Panc1 (cell line): ENCODE data around the gene CNNM1. TPM values are rescaled to one million over a fixed set of nuclear protein-coding genes. Genes with fewer than 3 reads are reported as not detected.

Source experiments
- ATAC-seq: fragments of 200-7000 bp; cut with Tn5 transposase; 2 replicates; pipeline ENCODE4 v1.9.1; 2020; ENCODE audit warnings: mild to moderate bottlenecking, moderate library complexity
- BruUV-seq: library from RNA; stranded (reverse); fragments of 400-500 nt; replicated peaks from 2 replicates; lab custom pipeline; 2021; lab: Mats Ljungman, UMichigan
- CTCF ChIA-PET: fragments of 300-600 bp; sonication (Branson Sonifier 250); formaldehyde crosslinking; loops from one replicate; lab custom pipeline; 2022; ENCODE audit warnings: antibody characterized with exemption; lab: Charles Lee
- POLR2A ChIA-PET: fragments of 300-600 bp; sonication (Branson Sonifier 250); formaldehyde crosslinking; loops from one replicate; lab custom pipeline; 2022; ENCODE audit warnings: antibody characterized with exemption; lab: Charles Lee
- DNase-seq: peaks from one replicate; pipeline ENCODE4 v3.0.0-alpha.2; 2010; ENCODE audit warnings: low read depth, low spot score
- H3K27ac ChIP-seq: 2 replicates; pipeline ENCODE4 v1.5.1; 2011; ENCODE audit warnings: mild to moderate bottlenecking, low read length, inconsistent platforms
- H3K27me3 ChIP-seq: fragments of 200-500 bp; sonication (Bioruptor generic); 2 replicates; pipeline ENCODE4 v1.6.0; 2014; ENCODE audit warnings: low read length, inconsistent platforms; ENCODE audit not compliant: control insufficient read depth, insufficient read depth
- H3K36me3 ChIP-seq: fragments of 200-500 bp; sonication (Bioruptor generic); 2 replicates; pipeline ENCODE4 v1.5.1; 2014; ENCODE audit warnings: inconsistent platforms, mild to moderate bottlenecking, low read length, moderate library complexity; ENCODE audit not compliant: control insufficient read depth, insufficient read depth
- H3K4me1 ChIP-seq: 2 replicates; pipeline ENCODE4 v1.5.1; 2011; ENCODE audit warnings: inconsistent platforms, mild to moderate bottlenecking, low read length, moderate library complexity; ENCODE audit not compliant: control insufficient read depth, insufficient read depth
- H3K4me3 ChIP-seq, 2 experiments: 2 replicates each; pipeline ENCODE4 v1.5.1; 2011 to 2012; ENCODE audit warnings: low read depth in 2 of 2, low read length in 2 of 2, mild to moderate bottlenecking in 2 of 2, inconsistent platforms in 1 of 2, moderate library complexity in 1 of 2
- H3K9me3 ChIP-seq: fragments of 200-500 bp; sonication (Bioruptor generic); 2 replicates; pipeline ENCODE4 v1.5.1; 2014; ENCODE audit warnings: low read depth, mild to moderate bottlenecking, inconsistent platforms, low read length, moderate library complexity; ENCODE audit not compliant: control insufficient read depth, insufficient read depth
- CTCF ChIP-seq: fragments of 450-650 bp; IDR thresholded peaks from 2 replicates; pipeline ENCODE4 v1.5.1; 2017; ENCODE audit warnings: mild to moderate bottlenecking
- POLR2AphosphoS5 ChIP-seq: IDR thresholded peaks from 2 replicates; pipeline ENCODE4 v1.6.1; 2012; ENCODE audit warnings: mild to moderate bottlenecking, low read depth, low read length, moderate library complexity
- REST ChIP-seq, 2 experiments: IDR thresholded peaks; 2 replicates each; pipeline ENCODE4 v1.6.1; 2011 to 2012; ENCODE audit warnings: low read depth in 2 of 2, control low read depth in 1 of 2, low read length in 1 of 2, mild to moderate bottlenecking in 1 of 2, moderate library complexity in 1 of 2; ENCODE audit not compliant: insufficient read depth in 1 of 2
- SIN3A ChIP-seq: IDR thresholded peaks from 2 replicates; pipeline ENCODE4 v1.6.1; 2012; ENCODE audit warnings: low read depth, mild to moderate bottlenecking, low read length, moderate library complexity, borderline replicate concordance; ENCODE audit not compliant: insufficient read depth
- TCF7L2 ChIP-seq: IDR thresholded peaks from 2 replicates; pipeline ENCODE4 v1.6.1; 2011; ENCODE audit warnings: mild to moderate bottlenecking, low read depth, low read length, inconsistent platforms
- in situ Hi-C: cut with HindIII; loops from 2 replicates; pipeline ENCODE4 v1.10.0; 2016; ENCODE audit warnings: low sequenced_read_pairs, low pct_unique_long_range_greater_than_20kb
- intact Hi-C: fragments of 100-400 bp; cut with micrococcal nuclease; formaldehyde crosslinking; loops from one replicate; pipeline ENCODE4 v1.10.0; 2022; ENCODE audit not compliant: unreplicated experiment
- total RNA-seq: library from RNA; stranded (reverse); gene quantifications from one replicate; pipeline ENCODE4 v1.2.1, GENCODE V29; 2021; ENCODE audit not compliant: unreplicated experiment

CNNM1 gene
- total RNA-seq, 1 experiment from 2014 or later = 16.6 TPM

- Histone ChIP-seq H3K4me3 (no peak overlapping the region), H3K9me3 (no peaks in the 10 kb centered on the region), H3K36me3 (peaks cover 18% of the 10 kb centered on the region), H3K27ac (no peak overlapping the region), H3K27me3 (no peaks in the 10 kb centered on the region), H3K4me1 (no peaks in the 10 kb centered on the region)
- ChIA-PET CTCF (no interaction called here), POLR2A (no interaction called here)
- no TSS peak for BruUV-seq
- DNase-seq (no peak), ATAC-seq (no peak)
- TF ChIP-seq CTCF (no peak), POLR2AphosphoS5 (no peak), REST (IDR thresholded peaks at IDR 0.05; ENCODE audit: insufficient read depth in 1 of 2, low read depth in 2 of 2, low read length in 1 of 2) (no peak), SIN3A (no peak), TCF7L2 (no peak)
- in situ Hi-C loops (no loop called here), intact Hi-C loops (no loop called here)
Measured at GRCh38 chr10:99419688-99420087, 90.5 kb downstream of the CNNM1 start.

- Histone ChIP-seq H3K4me1 (no peaks in the 10 kb centered on the region), H3K27ac (no peak overlapping the region), H3K27me3 (no peaks in the 10 kb centered on the region), H3K9me3 (no peaks in the 10 kb centered on the region), H3K36me3 (peaks cover 22% of the 10 kb centered on the region), H3K4me3 (no peak overlapping the region)
- no TSS peak for BruUV-seq
- in situ Hi-C loops = no loop called here
- POLR2A ChIA-PET = no interaction called here
- intact Hi-C loops = no loop called here
- CTCF ChIA-PET = no interaction called here
- ATAC-seq (no peak), DNase-seq (no peak)
- TF ChIP-seq TCF7L2 = no peak
- TF ChIP-seq POLR2AphosphoS5 = no peak
- no peak for TF ChIP-seq SIN3A
- TF ChIP-seq CTCF = no peak
- no peak for TF ChIP-seq REST (IDR thresholded peaks at IDR 0.05; ENCODE audit: insufficient read depth in 1 of 2, low read depth in 2 of 2, low read length in 1 of 2)
Measured at GRCh38 chr10:99421233-99421739, 92.1 kb downstream of the CNNM1 start.
